Coronary artery (tissue), 2 donors: ENCODE measurements around the gene ACTN1.
A peak's percentile ranks its signal among the peaks of the same experiment; 100 is the strongest.

Source experiments
- DNase-seq: peaks from one replicate; pipeline ENCODE4 v3.0.0-alpha.2; 2017; ENCODE audit warnings: low spot score
- H3K27ac ChIP-seq, 2 donors: fragments of 200-600 bp; sonication (generic); one replicate each; pipeline ENCODE4 v1.5.1; 2016 to 2019
- H3K4me3 ChIP-seq: fragments of 200-600 bp; sonication (generic); 2 replicates; pipeline ENCODE4 v1.5.1; 2016; ENCODE audit warnings: mild to moderate bottlenecking, moderate library complexity
- TF ChIP-seq, protein P1 (sequence below): fragments of 200-600 bp; sonication (generic); IDR thresholded peaks from one replicate; pipeline ENCODE4 v1.5.1; 2019; ENCODE audit warnings: antibody characterized with exemption

The ACTN1 gene

DNA sequence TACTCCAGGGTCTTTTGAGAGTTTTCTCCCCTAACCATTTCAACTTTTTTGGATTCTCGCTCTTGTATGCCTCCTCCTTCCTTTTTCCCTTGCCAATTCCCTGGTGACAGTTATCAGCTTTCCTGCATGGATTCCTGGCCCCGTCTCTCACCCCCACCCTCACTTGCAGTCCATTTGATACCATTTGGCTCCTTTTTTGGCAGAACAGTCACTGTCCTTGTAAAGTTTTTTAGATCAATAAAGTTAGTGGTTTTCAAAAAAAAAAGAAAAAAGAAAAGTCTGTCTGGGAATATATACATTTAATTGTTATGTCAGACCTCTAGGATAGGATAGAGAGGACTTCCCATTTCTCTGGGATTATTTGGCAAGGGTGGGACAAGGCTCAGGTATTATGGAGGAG, 42.1 kb downstream of the ACTN1 start:
- TF ChIP-seq, protein P1, sequence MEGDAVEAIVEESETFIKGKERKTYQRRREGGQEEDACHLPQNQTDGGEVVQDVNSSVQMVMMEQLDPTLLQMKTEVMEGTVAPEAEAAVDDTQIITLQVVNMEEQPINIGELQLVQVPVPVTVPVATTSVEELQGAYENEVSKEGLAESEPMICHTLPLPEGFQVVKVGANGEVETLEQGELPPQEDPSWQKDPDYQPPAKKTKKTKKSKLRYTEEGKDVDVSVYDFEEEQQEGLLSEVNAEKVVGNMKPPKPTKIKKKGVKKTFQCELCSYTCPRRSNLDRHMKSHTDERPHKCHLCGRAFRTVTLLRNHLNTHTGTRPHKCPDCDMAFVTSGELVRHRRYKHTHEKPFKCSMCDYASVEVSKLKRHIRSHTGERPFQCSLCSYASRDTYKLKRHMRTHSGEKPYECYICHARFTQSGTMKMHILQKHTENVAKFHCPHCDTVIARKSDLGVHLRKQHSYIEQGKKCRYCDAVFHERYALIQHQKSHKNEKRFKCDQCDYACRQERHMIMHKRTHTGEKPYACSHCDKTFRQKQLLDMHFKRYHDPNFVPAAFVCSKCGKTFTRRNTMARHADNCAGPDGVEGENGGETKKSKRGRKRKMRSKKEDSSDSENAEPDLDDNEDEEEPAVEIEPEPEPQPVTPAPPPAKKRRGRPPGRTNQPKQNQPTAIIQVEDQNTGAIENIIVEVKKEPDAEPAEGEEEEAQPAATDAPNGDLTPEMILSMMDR = no peak
- DNase-seq = no peak
- peak overlapping the region; percentile 39 for H3K4me3 ChIP-seq

DNA sequence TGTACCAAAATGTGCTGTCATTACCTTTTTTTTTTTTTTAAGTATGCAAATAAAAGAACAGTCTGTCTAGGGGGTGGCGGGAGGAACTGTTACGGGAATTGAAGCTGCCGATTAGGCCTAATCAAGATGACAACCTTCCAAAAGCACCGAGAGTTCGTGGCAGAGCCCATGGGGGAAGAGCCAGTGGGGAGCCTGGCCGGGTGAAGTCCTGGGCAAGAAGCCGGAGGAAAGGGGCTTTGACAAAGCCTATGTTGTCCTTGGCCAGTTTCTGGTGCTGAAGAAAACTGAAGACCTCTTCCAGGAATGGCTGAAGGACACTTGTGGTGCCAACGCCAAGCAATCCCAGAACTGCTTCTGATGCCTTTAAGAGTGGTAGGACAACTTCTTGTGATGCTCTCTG, 42.6 kb downstream of the ACTN1 start:
- TF ChIP-seq, protein P1 = no peak
- H3K27ac ChIP-seq = peak overlapping the region; percentile 81 to 92
- H3K4me3 ChIP-seq = peak overlapping the region; percentile 39
- no peak for DNase-seq

More for the DNA sequence above, 42.1 kb downstream of the ACTN1 start:
- peak overlapping the region; percentile 81 to 92 for H3K27ac ChIP-seq

DNA sequence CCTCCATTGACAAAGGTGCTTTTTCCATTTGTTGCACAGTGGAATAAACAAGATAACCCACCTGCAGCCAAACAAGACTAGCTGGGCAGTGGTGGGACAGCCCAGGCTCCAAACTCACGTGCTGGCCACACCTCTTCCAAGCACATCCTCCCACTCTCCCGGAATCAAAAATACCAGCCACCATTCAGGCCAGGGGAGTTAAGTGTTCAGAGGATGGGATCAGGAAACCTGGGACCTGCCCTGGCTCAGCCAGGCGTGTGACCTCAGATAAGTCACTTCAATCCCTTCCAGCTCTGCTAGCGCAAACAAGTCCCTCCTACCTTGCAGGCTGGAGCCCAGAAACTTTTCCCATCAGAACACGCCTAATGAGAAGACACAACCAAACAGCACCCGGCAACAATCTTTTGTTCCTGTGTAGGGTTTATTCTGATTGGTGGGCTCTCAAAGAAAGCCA, 43.3 kb downstream of the ACTN1 start:
- Histone ChIP-seq H3K27ac (peak overlapping the region; percentile 81 to 92), H3K4me3 (peak overlapping the region; percentile 39)
- TF ChIP-seq, protein P1 = no peak
- DNase-seq = no peak

- no peak for DNase-seq
- Histone ChIP-seq H3K4me3 (no peak overlapping the region), H3K27ac (peak overlapping the region; percentile 85 to 92)
- TF ChIP-seq, protein P1 = no peak
Measured at GRCh38 chr14:68934066-68934465, 45.0 kb downstream of the ACTN1 start.

DNA sequence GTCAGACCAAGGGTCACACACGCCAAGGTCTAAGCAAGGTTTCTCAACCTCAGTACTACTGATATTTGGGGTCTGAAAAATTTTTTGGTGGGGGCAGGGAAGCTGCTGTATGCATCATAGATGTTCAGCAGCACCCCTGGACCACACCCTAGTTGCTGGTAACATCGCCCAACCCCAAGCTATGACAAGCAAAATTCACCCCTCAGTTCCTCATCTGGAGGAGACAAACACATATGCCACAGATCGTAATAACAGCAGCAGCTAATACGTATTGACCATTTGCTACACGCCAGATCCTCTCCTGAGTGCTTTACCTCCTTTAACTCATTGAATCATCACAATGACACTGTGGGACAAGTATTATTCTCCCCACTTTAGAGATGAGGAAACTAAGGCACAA, 46.4 kb downstream of the ACTN1 start:
- TF ChIP-seq, protein P1 = no peak
- peak overlapping the region; percentile 85 to 92 for H3K27ac ChIP-seq
- DNase-seq = no peak
- H3K4me3 ChIP-seq = no peak overlapping the region

- DNase-seq = no peak
- H3K4me3 ChIP-seq = peak overlapping the region; percentile 16
- TF ChIP-seq, protein P1 = no peak
- peak overlapping the region; percentile 91 to 92 for H3K27ac ChIP-seq
Measured at GRCh38 chr14:68932231-68932630, 46.9 kb downstream of the ACTN1 start.

DNA sequence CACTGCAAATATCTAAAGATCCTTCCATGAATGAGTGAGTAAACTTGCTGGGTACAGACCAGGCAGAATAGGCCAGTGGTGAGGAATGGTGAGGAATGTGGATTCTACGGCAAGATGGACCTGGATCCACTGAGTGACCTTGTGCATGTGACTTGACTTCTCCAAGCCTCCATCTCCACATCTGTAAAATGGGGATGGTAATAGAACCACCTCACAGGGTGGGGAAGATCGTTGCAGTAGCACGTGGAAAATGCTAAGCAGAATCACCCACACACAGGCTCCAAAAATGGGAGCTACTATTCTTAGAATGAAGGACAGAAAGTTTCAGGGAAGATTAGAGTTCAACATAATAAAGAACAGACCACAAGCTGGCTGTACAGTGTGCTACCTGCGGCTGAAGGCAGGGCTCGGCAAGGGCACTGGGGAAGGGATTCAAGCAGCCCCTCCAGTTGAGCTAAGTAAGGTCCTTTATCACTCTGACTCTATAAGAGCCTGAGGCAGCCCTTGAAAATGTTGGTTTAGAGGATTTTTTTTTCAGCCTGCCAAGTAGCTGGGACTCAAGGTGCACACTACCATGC, 47.5 kb downstream of the ACTN1 start:
- DNase-seq = no peak

More for the DNA sequence above, 47.5 kb downstream of the ACTN1 start:
- TF ChIP-seq, protein P1 = no peak
- peak overlapping the region; percentile 16 for H3K4me3 ChIP-seq
- peak overlapping the region; percentile 76 to 91 for H3K27ac ChIP-seq
